GM19328 (cell line): ENCODE results near the gene EFHC2.
"Not testable (repeated sequence)": the region's sequence is repeated elsewhere in the genome, so short reads cannot be mapped to it uniquely, and the experiment has no call there.

Source experiments
- ATAC-seq: cut with Tn5 transposase; IDR thresholded peaks from one replicate; pipeline ENCODE4 v1.9.1; 2021; ENCODE audit warnings: mild to moderate bottlenecking, moderate library complexity; ENCODE audit not compliant: unreplicated experiment

Gene EFHC2

GRCh38 chrX:44303119-44303518, 40.4 kb downstream of the EFHC2 start:
- no peak for ATAC-seq

GRCh38 chrX:44299177-44299576, 44.3 kb downstream of the EFHC2 start:
- ATAC-seq = no peak

GRCh38 chrX:44291468-44292092, 51.9 kb downstream of the EFHC2 start:
- ATAC-seq = no peak

GRCh38 chrX:44290718-44291117, 52.8 kb downstream of the EFHC2 start:
- ATAC-seq = no peak

- no peak for ATAC-seq
These were observed 60.7 kb downstream of the EFHC2 start for GRCh38 chrX:44282753-44283152.

GRCh38 chrX:44280116-44280515, 63.4 kb downstream of the EFHC2 start:
- ATAC-seq = no peak

GRCh38 chrX:44274096-44274495, 69.4 kb downstream of the EFHC2 start:
- no peak for ATAC-seq

GRCh38 chrX:44267861-44268260, 75.6 kb downstream of the EFHC2 start:
- no peak for ATAC-seq

GRCh38 chrX:44267116-44267515, 76.4 kb downstream of the EFHC2 start:
- ATAC-seq = no peak

- ATAC-seq = no peak
These were observed 77.9 kb downstream of the EFHC2 start for GRCh38 chrX:44265559-44265958.

- no peak for ATAC-seq
These were observed 78.5 kb downstream of the EFHC2 start for GRCh38 chrX:44264936-44265335.

GRCh38 chrX:44261286-44261685, 82.2 kb downstream of the EFHC2 start:
- no peak for ATAC-seq

- ATAC-seq = no peak
These were observed 82.9 kb downstream of the EFHC2 start for GRCh38 chrX:44260609-44261008.

GRCh38 chrX:44255742-44256141, 87.7 kb downstream of the EFHC2 start:
- ATAC-seq = not testable (repeated sequence)

- ATAC-seq = no peak
These were observed 89.9 kb downstream of the EFHC2 start for GRCh38 chrX:44253575-44253942.

- ATAC-seq = not testable (repeated sequence)
These were observed 90.5 kb downstream of the EFHC2 start for GRCh38 chrX:44252688-44253574.

GRCh38 chrX:44247468-44247867, 96.0 kb downstream of the EFHC2 start:
- ATAC-seq = no peak

GRCh38 chrX:44246826-44247225, 96.6 kb downstream of the EFHC2 start:
- no peak for ATAC-seq

- ATAC-seq = no peak
These were observed 97.7 kb downstream of the EFHC2 start for GRCh38 chrX:44245733-44246132.

- ATAC-seq = no peak
These were observed 99.5 kb downstream of the EFHC2 start for GRCh38 chrX:44244008-44244407.

- ATAC-seq = no peak
These were observed 101.9 kb downstream of the EFHC2 start for GRCh38 chrX:44241546-44241945.

GRCh38 chrX:44240036-44240435, 103.4 kb downstream of the EFHC2 start:
- ATAC-seq = no peak
